ENCODE data around the gene F10.

DNA sequence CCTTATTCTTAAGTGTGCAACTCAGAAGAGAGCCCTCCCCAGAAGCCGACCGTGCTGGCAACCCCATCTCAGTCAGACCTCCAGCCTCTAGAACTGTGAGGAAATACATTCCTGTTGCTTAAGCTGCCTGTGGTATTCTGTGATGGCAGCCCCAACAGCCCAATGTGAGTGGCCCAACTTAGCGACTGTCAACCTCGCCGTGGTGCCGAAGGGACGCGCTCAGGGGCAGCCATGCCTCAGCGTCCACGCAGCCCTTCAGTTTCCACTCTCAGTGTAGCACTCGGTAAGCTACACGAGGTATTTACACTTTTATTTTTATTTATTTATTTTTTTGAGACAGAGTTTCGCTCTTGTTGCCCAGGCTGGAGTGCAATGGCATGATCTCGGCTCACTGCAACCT lies 54.2 kb downstream of the F10 start:
- TF ChIP-seq, protein P1, sequence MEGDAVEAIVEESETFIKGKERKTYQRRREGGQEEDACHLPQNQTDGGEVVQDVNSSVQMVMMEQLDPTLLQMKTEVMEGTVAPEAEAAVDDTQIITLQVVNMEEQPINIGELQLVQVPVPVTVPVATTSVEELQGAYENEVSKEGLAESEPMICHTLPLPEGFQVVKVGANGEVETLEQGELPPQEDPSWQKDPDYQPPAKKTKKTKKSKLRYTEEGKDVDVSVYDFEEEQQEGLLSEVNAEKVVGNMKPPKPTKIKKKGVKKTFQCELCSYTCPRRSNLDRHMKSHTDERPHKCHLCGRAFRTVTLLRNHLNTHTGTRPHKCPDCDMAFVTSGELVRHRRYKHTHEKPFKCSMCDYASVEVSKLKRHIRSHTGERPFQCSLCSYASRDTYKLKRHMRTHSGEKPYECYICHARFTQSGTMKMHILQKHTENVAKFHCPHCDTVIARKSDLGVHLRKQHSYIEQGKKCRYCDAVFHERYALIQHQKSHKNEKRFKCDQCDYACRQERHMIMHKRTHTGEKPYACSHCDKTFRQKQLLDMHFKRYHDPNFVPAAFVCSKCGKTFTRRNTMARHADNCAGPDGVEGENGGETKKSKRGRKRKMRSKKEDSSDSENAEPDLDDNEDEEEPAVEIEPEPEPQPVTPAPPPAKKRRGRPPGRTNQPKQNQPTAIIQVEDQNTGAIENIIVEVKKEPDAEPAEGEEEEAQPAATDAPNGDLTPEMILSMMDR (IDR thresholded peaks at IDR 0.05 in 4 of 5, conservative IDR thresholded peaks at IDR 0.05 in 1 of 5) = no peak
- TF ChIP-seq POLR2A (IDR thresholded peaks at IDR 0.05) = no peak
